Stimulated activated CD8-positive, alpha-beta memory T cell treated with anti-CD3 and anti-CD28 coated beads, Interleukin-12 subunit alpha, Interleukin-12 subunit beta, amount 100 ng/mL, for 24 hours (primary cell): ENCODE data around the gene POC1B.

ENCODE experiments used
- DNase-seq: peaks from one replicate; pipeline ENCODE4 v3.0.0-alpha.2; 2020; ENCODE audit errors: extremely low read depth

Gene POC1B

GRCh38 chr12:89389755-89390661 is 135.8 kb downstream of the POC1B start:
- DNase-seq: no peak

- no peak for DNase-seq
Observed at GRCh38 chr12:89386138-89386537, 139.7 kb downstream of the POC1B start.

GRCh38 chr12:89384807-89385206 is 141.0 kb downstream of the POC1B start:
- DNase-seq: no peak

GRCh38 chr12:89384050-89384758 is 141.6 kb downstream of the POC1B start:
- DNase-seq: no peak

- no peak for DNase-seq
Observed at GRCh38 chr12:89383235-89384049, 142.4 kb downstream of the POC1B start.

GRCh38 chr12:89382328-89382727 is 143.5 kb downstream of the POC1B start:
- DNase-seq: no peak

- no peak for DNase-seq
Observed at GRCh38 chr12:89379839-89380467, 145.9 kb downstream of the POC1B start.

- no peak for DNase-seq
Observed at GRCh38 chr12:89379148-89379838, 146.6 kb downstream of the POC1B start.

- DNase-seq: no peak
Observed at GRCh38 chr12:89376844-89377243, 149.0 kb downstream of the POC1B start.

GRCh38 chr12:89376202-89376529 is 149.7 kb downstream of the POC1B start:
- no peak for DNase-seq

GRCh38 chr12:89373763-89374572 is 151.9 kb downstream of the POC1B start:
- DNase-seq: no peak

- no peak for DNase-seq
Observed at GRCh38 chr12:89372584-89373370, 153.1 kb downstream of the POC1B start.

GRCh38 chr12:89370850-89371249 is 155.0 kb downstream of the POC1B start:
- no peak for DNase-seq

GRCh38 chr12:89370421-89370831 is 155.4 kb downstream of the POC1B start:
- DNase-seq: no peak
